GM21737 (cell line): ENCODE results near the gene SURF1.
"Not testable (repeated sequence)": the region's sequence is repeated elsewhere in the genome, so short reads cannot be mapped to it uniquely, and the experiment has no call there.

ENCODE experiments used
- ATAC-seq: cut with Tn5 transposase; IDR thresholded peaks from one replicate; pipeline ENCODE4 v1.9.1; 2021; ENCODE audit warnings: mild to moderate bottlenecking, moderate library complexity; ENCODE audit not compliant: unreplicated experiment

The SURF1 gene

DNA sequence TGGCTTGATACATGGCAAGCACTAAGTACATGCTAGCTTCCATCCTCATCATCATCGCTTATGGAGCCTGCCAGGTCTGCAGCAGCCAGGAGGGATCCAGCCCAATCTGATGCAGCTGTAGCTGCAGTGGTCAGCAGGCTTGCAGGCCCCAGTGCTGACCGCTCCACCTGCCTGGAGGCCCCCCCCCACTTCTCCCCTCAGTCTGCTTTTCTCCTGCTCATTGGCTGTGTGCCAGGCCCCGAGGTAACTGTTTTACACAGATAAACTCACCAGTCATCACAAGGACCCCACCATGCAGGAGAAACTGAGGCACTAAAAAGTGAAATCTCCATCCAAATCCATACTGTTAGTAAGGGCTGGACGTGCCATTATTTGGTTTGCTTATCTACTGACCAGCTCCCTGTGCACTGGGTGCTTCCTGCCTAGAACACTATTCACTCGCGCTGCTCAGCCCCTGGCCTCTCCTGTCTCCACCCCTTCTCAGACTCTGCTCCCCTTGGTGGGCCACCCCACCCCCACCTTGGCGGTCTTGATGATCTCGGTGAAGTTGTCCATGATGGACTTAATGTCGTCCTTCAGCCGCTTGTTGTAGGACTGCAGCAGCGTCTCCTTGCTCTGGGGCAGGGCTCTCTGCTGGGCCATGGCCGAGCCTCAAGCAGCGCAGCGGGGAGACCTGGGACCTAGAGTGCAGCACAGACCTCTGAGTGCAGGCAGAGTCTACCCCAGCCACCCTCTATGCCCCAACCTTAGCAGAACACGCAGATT is 10.1 kb downstream of the SURF1 start:
- no peak for ATAC-seq

DNA sequence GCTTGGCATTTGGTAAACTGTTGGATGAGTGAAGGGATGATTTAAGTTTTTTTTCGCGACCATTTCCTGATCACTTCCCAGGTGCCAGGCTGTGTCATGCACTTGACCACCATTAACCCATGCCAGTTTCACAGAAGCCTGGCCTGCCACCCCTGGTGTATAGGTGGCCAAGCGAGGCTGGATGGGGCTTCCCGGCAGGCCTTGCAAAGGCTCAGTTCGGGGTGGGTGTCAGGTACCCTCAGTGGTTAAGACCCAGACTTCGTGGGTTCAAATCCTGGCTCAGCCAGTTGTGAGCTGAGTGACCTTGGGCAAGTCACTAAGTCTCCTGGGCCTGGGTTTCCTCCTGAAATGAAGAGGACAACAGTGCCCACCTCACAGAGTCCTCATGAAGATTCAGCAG is 10.7 kb downstream of the SURF1 start:
- ATAC-seq: no peak

DNA sequence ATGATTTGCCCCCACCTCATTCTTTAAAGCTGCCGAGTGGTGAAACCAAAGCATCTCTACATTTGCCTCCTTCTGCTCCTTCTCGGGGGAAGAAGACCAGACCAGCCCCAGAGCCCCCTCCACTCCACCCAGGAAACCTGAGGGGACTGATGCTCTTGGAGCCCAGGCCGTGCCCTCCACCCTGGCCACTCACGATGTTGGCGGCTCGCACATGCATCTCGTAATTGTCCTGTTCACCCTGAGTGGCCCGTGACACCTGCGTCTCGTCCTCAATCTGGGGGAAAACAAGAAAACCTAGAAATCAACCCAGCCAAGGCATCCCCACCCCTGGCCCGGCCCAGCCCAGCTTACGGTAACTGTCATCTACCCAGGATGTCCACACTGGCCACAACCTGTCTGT is 11.3 kb downstream of the SURF1 start:
- ATAC-seq: no peak

- no peak for ATAC-seq
Measured at GRCh38 chr9:133344071-133344470, 12.2 kb downstream of the SURF1 start.

- no peak for ATAC-seq
Measured at GRCh38 chr9:133342570-133342969, 13.7 kb downstream of the SURF1 start.

GRCh38 chr9:133342069-133342406 is 14.2 kb downstream of the SURF1 start:
- ATAC-seq: no peak

GRCh38 chr9:133341369-133342068 is 14.8 kb downstream of the SURF1 start:
- no peak for ATAC-seq

DNA sequence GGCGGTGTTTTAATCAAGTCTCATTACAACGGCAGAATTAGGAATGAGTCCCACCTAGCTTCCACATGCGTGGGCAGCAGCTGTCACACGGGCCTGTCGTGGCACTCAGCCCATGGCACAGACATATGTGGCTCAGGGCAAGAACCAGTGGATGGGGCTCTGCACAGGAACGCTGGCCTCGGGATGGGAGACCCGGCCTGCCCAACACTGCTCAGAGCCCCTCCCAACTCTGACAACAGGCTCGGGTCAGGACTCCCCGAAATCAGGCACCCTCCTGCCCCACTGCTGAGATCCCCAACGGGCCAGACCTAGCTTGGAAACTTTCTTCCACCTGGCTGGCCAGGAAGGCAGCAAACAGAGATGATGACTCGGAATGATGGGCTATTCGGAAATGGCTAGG is 15.4 kb downstream of the SURF1 start:
- no peak for ATAC-seq

GRCh38 chr9:133340256-133340655 is 16.0 kb downstream of the SURF1 start:
- no peak for ATAC-seq

GRCh38 chr9:133339641-133340040 is 16.6 kb downstream of the SURF1 start:
- no peak for ATAC-seq

GRCh38 chr9:133335924-133336811 is 20.1 kb downstream of the SURF1 start, which contains the start of gene SURF6:
Gene SURF6 (minus strand): TSS chr9:133336188. CDS start chr9:133336132, 56 bp downstream.
- ATAC-seq: peak; percentile 72

GRCh38 chr9:133334888-133335287 is 21.4 kb downstream of the SURF1 start:
- not testable (repeated sequence) for ATAC-seq

GRCh38 chr9:133334161-133334560 is 22.1 kb downstream of the SURF1 start:
- no peak for ATAC-seq

GRCh38 chr9:133333566-133333965 is 22.7 kb downstream of the SURF1 start:
- no peak for ATAC-seq

DNA sequence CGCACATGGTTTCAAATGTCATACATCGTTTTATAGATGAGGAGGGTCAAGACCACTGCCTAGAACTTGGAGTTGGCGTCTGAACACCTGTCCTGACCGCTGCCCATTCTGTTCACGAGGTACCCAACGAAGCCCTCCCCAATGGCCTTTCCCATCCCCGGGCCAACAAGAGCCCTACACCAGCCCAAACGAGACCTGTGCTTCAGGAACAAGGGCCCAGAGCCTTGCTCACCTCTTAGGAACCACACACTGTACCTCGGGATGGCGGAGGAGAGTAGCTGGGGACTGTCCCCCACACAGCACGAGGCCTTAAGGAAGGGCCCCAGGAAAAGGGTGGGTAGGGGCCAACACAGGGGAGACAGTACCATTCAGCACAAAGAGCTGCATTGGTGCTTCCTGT is 23.3 kb downstream of the SURF1 start:
- ATAC-seq: no peak

GRCh38 chr9:133332381-133332730 is 23.9 kb downstream of the SURF1 start:
- no peak for ATAC-seq

DNA sequence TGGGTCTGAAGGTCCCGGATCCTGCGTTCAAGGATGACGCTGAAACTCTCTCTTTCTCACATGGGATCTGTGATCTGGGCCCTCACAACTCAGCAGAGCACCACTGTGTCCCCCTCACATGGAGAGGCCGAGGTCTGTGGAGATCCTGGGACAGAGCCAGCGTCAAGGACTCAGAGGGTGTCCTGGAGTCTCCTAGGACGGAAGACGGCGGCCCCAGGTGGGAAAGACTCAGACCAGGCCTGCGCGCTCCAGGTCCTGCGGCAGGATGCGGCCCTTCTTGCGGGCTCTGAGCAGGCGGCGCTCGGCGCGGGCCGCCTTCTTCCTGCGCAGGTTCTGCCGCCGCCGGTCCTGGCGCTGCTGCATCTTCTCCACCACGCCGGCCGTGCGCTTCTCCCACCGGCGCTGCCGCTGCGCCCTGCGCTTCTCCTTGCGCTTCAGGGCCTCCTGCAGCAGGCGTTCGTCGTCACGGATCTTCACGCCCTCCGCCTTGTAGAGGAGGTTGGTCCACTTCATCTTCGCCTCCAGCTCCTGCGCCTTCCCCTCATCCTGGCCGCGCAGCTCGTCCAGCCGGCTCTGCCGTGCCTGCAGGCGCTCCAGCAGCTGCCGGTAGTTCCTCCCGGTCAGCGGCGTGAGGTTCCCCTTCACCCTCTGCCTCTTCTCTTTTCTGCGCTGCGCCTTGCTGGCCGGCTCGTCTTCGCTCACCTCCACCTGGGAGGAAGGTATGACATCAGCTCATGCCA is 24.5 kb downstream of the SURF1 start:
- no peak for ATAC-seq

- no peak for ATAC-seq
Measured at GRCh38 chr9:133331221-133331620, 25.1 kb downstream of the SURF1 start.

GRCh38 chr9:133329306-133330156 is 26.8 kb downstream of the SURF1 start:
- not testable (repeated sequence) for ATAC-seq
